IPS-18c (cell line): Measurements from ENCODE around the gene MKI67.

Experiments used
- H3K4me3 ChIP-seq: 2 replicates; pipeline ENCODE4 v1.7.0; 2013; ENCODE audit warnings: low read depth, mild to moderate bottlenecking, low read length, moderate library complexity; ENCODE audit not compliant: insufficient read depth
- H3K9me3 ChIP-seq: one replicate; pipeline ENCODE4 v1.6.1; 2013; ENCODE audit warnings: mild to moderate bottlenecking, low read length, moderate library complexity; ENCODE audit not compliant: control insufficient read depth, insufficient read depth

MKI67 gene

DNA sequence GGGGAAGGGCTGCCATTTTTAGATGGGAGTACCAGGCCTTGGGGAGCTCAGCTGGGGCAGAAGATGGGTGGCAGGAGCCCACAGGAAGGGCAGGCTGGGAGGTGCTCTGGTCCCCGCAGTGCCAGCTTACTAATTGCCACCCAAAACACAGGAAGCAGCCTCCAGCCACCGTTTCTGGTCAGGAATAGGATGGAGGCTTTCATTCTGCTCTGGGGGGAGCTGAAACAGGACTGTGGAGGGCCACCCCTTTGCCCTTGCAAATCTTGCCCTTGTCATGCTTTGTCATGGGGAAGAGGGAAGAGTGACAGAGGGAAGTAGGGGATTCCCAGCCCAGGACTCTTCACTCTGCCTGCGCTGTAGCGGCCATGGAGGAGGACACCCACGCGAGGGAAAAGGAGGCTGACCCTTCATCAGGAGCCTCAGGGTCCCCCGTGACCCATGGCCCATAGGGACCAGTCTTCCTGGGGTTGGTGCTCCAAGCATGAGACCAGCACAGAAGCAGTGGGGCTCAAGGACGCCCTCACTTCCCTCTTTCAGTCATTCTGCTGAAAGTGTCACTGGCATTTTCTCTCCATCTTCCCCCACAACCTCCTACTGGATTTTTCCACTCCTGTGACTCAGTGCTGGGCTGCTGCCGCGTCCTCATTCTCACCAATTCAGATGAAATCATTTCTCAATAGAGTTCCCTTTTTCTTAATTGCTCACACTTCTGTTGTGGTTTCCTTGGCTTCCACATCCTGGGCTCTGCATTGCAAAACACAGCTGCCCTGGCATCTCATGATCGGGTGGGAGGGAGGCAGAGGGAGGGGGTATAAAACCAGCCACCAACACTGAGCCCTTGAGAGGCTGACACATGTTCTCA lies 61.9 kb downstream of the MKI67 start:
- H3K4me3 ChIP-seq: no peak overlapping the region
- H3K9me3 ChIP-seq: no peaks in the 10 kb centered on the region

DNA sequence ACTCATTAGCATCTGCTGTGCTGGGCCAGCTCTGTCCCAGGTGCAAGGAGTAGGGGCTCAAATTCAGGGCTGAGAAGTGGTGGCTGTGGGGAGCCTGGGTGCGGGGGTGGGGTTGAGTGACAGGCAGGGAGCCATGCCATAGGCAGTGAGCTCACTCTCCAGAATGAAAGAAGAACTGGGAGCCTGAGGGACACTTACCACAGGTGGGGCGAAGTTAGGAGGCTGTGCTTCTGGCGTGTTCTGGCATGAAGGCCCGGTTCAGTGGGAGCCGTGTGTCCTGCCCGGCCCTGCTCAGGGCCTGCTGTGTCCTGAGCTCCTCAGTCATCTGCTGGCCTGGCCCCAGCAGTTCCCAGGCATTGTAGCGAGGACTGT lies 62.5 kb downstream of the MKI67 start:
- H3K9me3 ChIP-seq: no peaks in the 10 kb centered on the region
- no peak overlapping the region for H3K4me3 ChIP-seq

DNA sequence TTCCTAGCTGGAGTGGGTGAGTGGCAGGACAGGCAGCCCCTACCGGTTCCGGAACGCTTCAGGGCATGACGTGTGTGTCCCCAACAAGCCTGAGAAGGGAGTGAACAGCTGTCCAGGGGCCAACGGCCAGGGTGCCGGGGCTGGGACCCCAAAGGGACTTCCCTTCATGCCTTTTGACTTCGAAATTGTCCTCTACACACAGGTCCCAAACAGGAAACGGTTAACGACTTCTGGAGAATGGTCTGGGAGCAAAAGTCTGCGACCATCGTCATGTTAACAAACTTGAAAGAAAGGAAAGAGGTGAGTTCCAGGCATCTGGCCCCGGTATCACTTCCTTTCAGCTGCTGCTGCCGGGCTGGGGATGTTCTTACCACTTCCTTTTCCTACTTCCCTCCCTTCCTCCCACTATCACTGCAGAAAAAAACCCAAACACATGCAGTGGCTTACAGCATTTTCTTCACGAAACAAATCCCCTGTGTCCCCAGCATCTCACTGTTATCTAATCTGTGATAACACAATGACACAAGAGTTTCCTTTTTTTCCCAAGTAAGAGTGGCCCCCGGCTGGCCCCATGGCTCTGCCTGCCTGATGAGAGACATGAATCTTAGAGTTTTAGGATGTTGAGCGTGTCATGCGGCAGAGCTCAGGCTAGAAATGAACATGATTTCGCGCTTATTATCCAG lies 63.2 kb downstream of the MKI67 start:
- H3K9me3 ChIP-seq: no peaks in the 10 kb centered on the region
- no peak overlapping the region for H3K4me3 ChIP-seq

DNA sequence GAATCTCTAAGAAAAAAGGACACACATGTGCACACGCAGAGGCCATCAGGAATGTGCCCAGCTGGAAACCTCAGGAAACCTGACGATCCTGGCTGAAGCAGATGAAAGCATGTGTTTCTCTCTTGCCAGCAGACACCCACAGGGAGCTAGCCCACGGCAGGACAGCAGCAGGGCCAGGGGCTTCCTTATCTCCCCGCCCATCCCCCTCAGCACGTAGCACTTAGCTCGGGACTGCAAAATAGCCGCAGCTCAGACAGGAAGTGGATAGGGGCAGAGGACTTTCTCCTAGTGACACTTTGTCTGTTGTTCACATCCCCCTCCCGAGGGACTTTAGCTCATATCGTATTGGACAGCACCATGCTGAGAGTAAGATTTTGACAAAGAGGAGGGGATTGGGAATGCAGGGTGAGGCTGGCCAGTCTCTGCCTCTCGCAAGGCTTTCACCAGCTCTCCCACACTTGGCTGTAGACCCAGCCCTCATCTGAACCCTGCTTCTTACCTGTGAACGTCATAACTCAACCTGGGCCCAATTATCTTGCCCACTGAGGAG lies 63.8 kb downstream of the MKI67 start:
- no peak overlapping the region for H3K4me3 ChIP-seq
- no peaks in the 10 kb centered on the region for H3K9me3 ChIP-seq

DNA sequence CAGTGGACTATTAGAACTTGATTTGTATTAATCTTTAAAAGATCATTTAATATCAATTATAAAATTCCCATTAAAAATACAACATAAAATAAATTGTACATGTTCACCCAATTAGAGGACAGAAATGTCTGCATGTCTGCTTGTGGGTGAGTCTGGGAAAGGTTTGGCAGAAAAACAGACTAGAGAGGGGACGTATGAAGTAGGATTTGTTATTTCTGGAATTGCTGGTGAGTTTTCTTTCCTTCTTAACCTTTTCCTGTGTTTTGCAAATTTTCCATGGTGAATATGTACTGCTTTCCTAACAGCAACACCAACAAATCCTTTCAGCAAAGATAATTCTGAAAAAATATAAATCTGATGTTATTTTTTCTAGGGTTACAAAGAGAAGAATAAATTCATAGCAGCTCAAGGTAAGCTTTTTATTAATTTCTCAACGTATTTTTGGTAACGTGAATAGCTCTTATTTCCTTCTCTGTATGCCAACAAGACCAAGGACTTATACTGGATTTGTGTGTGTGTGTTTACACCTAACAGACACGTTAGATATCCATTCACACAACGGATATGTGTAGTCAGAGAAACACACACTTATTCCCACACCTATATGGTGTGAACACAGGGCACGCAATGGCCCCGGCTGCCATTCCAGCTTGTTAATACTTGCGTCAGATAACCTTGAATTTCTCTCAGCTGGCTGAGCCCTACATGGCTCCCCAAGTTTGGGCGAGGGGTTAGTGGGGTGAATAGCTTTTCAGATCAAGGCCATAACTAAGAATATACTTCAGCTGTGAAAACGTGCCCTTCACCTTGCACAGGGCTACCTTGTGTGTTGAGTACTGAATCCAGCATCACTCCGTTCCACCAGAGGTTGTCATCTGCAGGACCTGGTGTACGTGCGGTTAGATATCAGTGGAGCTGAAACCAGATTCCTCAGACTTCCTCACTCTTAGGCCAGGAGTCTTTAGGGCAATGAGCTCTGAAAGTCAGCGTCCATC lies 64.6 kb downstream of the MKI67 start:
- Histone ChIP-seq H3K9me3 (no peaks in the 10 kb centered on the region), H3K4me3 (no peak overlapping the region)

DNA sequence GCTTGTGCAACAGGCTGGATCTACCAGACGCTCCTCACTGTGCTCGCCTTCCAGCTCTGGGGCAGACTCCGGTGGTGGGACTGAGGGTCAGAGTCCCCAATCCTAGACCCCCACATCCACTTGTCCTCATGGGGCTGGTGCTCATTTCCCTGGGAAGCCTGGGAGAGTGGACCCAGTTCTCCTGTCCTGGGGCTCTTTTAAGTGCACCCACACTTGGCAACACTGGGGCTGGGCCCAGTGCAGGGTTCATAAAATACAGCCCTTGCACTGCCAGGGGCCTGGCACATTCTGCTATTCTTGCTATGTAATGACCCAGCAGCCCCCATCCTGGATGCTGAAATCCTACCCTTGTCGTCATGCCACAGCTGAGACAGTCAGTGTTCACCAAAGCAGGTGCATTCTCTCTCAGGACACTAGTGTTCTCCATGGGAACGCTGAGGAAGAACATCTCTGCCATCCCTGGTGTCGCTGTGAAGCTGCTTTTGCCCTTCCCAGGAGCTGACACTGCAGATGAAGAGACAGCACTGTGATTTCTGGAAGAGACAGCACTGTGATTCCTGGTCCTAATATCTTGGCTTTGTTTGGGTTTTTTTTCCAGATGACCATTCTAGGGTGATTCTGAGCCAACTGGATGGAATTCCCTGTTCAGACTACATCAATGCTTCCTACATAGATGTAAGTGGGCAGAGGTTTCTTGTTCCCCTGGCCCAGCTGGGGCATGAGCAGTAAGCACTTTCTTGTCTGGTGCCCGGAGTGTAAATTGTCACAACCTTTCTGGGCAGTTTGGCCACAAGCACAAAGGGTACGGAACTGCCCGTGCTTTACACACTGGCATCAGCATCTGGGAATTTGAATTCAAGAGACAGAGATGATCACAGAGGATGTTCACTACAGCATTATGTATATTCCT lies 65.6 kb downstream of the MKI67 start:
- Histone ChIP-seq H3K9me3 (no peaks in the 10 kb centered on the region), H3K4me3 (no peak overlapping the region)

DNA sequence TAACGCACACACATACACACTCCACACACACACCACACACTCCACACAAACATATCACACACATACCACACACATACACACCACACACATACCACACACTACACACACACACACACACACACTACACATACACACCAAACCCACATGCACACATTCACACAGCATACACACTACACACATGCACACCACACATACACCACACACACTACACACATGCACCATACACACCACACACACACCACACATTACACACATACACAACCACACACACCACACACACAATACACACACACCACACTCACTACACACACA lies 66.3 kb downstream of the MKI67 start:
- Histone ChIP-seq H3K4me3 (no peak overlapping the region), H3K9me3 (no peaks in the 10 kb centered on the region)

DNA sequence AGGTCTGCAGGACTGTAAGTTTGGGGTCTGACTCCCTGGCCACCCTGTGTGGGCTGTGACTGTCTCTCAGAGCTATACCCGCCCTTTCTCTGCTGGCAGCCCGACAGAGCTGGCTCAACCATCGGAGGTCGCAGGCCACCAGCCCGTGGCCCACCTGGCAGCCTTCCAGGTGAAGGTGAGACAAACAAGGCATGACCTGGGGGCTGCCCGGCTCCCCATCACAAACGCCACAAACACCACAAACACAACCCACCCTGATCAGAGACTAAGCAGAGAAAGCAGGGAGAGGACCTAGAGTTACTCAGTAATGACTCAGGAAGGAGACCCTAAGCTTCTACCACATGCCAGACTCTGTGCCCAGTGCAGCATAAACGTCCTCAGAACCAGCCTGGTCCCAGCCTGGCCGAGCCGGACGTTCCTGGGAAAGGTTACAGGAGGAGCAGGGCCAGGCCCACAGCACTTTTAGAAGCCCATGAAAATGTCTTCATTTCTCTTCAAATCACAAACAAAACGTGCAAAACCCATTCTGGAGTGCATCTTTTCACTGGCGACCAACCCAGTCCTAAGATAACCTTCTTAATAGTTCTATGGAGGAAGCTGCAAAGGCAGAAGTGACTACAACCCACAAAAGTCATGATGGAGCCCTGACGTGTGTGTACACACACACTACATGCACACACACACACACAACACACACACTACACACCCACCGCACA lies 66.8 kb downstream of the MKI67 start:
- H3K4me3 ChIP-seq: no peak overlapping the region

DNA sequence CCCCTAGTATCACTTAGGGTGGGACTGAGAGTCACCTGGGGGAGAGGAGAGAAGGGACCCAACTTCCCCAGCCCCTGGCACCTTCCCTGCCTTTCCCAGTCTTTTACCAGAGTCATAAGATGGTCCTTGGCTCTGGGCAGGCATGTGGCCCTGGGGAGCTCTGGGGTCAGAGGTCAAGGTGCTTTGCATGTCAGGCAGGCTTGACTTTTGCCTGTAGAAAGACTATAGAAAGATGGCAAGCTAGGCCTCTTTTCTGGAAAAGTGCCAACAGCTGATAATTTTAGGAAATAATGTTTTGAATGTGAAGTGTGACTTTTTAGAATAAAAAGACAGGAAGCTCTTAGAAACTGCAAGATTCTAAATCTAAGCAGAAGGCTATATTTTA lies 67.5 kb downstream of the MKI67 start:
- Histone ChIP-seq H3K9me3 (no peaks in the 10 kb centered on the region), H3K4me3 (no peak overlapping the region)

More for the DNA sequence above, 66.8 kb downstream of the MKI67 start:
- no peaks in the 10 kb centered on the region for H3K9me3 ChIP-seq

DNA sequence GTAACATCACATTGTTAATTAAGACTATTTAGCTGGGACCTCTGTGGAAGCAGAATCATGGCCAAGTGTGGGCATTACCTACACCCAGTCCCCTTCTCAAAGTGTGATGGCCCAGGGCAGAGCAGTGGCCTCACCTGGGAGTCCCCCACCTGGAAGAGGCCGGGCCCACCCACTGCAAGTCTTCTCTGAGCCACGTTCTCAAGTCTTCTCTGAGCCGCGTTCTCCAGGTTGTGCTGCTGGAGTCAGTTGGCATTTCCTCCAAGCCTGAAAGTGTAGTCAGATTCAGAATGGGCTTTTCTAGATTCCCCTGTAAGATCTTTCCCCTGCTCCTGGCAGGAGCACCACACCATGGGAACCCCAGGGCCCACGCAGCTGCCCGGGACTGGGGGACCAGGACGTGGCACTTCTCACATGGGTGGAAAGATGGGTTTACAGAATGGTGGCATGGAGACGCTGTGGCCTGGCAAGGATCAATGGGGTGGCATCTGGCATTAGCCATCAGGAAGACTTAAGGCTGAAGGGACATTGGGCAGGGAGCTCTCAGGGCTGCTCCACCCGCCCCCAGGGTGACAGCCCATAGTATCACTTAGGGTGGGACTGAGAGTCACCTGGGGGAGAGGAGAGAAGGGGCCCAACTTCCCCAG lies 68.0 kb downstream of the MKI67 start:
- no peaks in the 10 kb centered on the region for H3K9me3 ChIP-seq
- H3K4me3 ChIP-seq: no peak overlapping the region

DNA sequence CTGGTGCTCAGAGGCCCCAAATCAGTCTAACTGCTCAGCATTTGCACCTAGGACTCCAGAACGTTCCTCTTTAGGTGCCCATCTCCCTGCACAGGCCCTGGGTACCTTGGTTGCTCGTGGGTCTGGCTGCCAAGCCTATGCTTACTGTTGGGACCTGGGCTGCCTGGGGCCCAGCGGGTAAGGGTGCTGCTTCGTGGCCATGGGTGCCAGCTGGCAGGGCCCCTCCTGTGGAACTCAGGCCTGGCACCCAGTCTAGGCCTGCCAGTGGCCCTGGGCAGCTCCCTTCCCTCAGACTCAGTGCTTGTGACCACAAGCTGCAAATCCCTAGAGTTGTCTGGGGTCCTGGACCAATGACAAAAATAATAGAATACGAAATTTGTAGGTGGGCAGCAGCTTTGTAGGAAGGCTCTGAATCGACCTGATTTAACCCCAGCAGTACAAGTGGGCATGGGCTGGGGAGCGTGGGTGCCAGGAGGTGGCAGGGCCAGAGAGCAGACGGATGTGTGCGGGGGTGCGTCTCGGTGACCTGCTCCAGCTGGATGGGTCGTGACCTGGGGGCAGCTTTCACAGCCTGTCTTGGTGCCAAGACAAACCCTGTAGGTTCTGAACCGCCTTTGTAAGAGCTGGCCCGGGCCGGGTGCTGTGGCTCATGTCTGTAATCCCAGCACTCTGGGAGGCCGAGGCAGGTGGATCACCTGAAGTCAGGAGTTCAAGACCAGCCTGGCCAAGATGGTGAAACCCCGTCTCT lies 69.7 kb downstream of the MKI67 start:
- H3K4me3 ChIP-seq: no peak overlapping the region

DNA sequence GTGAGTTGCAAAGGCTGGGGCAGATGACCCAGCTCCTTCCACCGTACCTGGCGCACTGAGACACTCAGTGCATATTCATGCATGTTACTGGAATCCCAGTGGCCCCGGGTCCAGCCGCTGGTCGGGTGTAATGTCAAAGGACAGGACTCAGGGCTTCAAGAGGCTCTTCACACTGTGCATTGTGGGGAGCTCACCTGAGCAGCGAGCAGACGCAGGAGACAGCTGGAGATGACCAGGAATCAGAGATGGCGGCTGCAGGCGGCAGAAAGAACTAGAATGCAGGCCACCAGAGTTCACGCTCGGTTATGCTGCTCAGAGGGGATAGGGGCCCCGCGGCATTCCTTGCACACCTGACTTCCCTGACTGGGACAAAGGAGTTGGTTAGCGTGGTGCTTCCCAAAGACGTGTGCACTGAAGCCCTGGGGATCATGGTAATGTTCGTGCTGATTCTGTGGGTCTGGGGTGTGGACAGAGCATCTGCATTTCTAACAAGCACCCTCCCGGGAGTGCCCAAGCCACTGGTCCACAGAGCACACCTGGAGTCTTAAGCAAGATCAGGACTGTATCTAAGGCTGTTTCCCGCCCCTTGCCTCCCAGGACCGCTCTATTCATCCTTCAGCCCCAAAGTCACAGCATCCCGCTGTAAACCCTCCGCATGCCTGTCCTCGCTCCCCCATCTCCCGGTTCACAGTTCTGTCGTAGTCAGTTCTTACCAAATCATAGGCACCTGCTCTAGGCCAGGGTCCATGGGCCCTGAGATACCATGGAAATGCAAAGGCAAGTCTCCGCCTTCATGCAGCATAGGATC lies 71.0 kb downstream of the MKI67 start:
- no peak overlapping the region for H3K4me3 ChIP-seq

More for the DNA sequence above, 69.7 kb downstream of the MKI67 start:
- H3K9me3 ChIP-seq: no peaks in the 10 kb centered on the region

DNA sequence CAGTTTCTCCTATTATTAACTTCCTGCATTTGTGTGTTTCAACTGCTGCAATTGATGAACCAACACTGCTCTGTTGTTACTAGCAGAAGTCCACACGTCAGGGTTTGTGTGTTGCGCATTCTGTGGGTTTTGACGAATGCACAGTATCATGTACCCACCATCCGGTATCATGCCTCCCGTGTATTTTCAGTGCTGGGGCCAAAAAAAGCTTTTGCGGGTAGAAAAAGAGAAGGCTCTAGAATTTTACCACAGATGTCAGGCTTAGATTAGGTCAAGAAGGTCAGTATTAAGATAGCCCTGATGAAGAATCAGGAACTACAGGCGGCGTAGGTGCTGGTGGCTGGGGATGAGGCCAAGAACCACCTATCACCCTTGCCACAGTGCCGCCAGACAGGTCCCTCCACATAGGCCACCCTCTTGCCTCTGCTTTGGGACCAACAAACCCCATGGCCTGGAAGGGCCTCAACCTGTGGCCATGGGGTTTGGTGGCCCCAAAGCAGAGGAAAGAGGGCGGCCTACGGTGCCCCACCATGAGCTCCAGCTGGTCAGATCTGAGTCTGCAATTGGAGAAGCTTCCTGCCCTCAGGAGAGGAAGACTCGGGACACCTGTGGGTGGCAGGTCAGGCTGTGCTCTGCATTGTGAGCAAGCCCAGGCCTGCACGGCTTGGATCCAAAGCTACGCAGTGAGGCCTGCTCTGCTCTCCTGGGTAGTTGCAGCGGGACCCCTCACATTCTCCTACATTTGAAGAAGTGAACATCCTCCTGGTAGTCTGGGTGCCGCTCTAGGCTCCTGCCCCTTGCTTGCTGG lies 71.9 kb downstream of the MKI67 start:
- no peak overlapping the region; the same call in 1 of the 2 replicates for H3K4me3 ChIP-seq

More for the DNA sequence above, 71.0 kb downstream of the MKI67 start:
- no peaks in the 10 kb centered on the region for H3K9me3 ChIP-seq

More for the DNA sequence above, 71.9 kb downstream of the MKI67 start:
- H3K9me3 ChIP-seq: no peaks in the 10 kb centered on the region
